Activated CD4-positive, alpha-beta T cell treated with anti-CD3 and anti-CD28 coated beads for 36 hours (primary cell): ENCODE results near the gene SLC35B4. TPM values are rescaled to one million over a fixed set of nuclear protein-coding genes. Genes with fewer than 3 reads are reported as not detected.

ENCODE experiments used
- ATAC-seq: fragments of 200-7000 bp; cut with Tn5 transposase; one replicate; pipeline ENCODE4 v1.10.0; 2021; ENCODE audit warnings: mild to moderate bottlenecking, moderate library complexity
- CTCF ChIA-PET: fragments of 350-600 bp; sonication (Branson Sonifier 250); formaldehyde crosslinking; loops from one replicate; lab custom pipeline; 2021; ENCODE audit warnings: antibody characterized with exemption; lab: Charles Lee
- POLR2A ChIA-PET: fragments of 350-600 bp; sonication (Branson Sonifier 250); formaldehyde crosslinking; loops from one replicate; lab custom pipeline; 2021; ENCODE audit warnings: antibody characterized with exemption, inconsistent platforms; lab: Charles Lee
- DNase-seq: peaks from one replicate; pipeline ENCODE4 v3.0.0-alpha.2; 2020
- H3K27ac Mint-ChIP-seq: one replicate; pipeline ENCODE4 v1.8.0; 2021; ENCODE audit warnings: mixed read lengths
- H3K27me3 Mint-ChIP-seq: one replicate; pipeline ENCODE4 v1.8.0; 2021; ENCODE audit warnings: mixed read lengths
- H3K36me3 Mint-ChIP-seq: one replicate; pipeline ENCODE4 v1.8.0; 2021; ENCODE audit warnings: low read depth, mixed read lengths
- H3K4me1 Mint-ChIP-seq: one replicate; pipeline ENCODE4 v1.8.0; 2021; ENCODE audit warnings: mixed read lengths
- H3K4me3 Mint-ChIP-seq: one replicate; pipeline ENCODE4 v1.8.0; 2021; ENCODE audit warnings: mild to moderate bottlenecking, moderate library complexity, mixed read lengths
- H3K9me3 Mint-ChIP-seq: one replicate; pipeline ENCODE4 v1.8.0; 2021; ENCODE audit warnings: low read depth, mixed read lengths
- intact Hi-C, 2 experiments: fragments of 100-400 bp; cut with DNase I in 1 of 2; cut with micrococcal nuclease in 1 of 2; formaldehyde crosslinking; loops; one replicate each; pipeline versions ENCODE4 v1.14.2 to v1.15.1; 2022 to 2024; cut with DNase I, micrococcal nuclease
- total RNA-seq, 2 experiments: library from RNA; stranded (reverse); gene quantifications; one replicate each; pipeline ENCODE4 v1.2.3, GENCODE V29; 2021

The SLC35B4 gene
- total RNA-seq, 2 experiments from 2014 or later = 13.6 to 15.5 TPM

- Mint-ChIP-seq H3K36me3 (no peaks in the 10 kb centered on the region), H3K27me3 (peaks cover 12% of the 10 kb centered on the region), H3K27ac (no peak overlapping the region), H3K4me3 (no peak overlapping the region), H3K4me1 (peaks cover 15% of the 10 kb centered on the region), H3K9me3 (no peaks in the 10 kb centered on the region)
- ChIA-PET POLR2A (no interaction called here), CTCF (no interaction called here)
- no peak for ATAC-seq
- intact Hi-C loops = no loop called here
- DNase-seq = no peak
Observed at GRCh38 chr7:134353411-134353810, 36.7 kb upstream of the SLC35B4 start.

DNA sequence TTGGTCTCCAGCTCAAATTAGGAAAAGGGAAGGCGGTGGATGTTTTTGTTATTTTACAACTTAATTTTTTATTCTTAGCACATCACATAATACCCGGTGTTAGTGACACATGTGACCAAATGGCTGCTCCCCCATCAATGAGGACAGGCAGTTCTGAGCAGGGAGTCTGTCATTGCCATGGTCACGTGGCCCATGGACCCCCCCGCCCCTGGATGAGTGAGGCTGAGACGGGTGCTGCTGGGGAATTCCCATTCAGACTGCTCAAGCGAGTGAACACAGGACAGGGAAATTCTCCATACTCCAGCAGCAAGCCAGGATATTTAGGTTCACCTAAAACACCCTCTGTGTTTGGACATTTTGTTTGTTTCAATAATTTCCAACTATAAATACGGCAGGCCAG lies 34.7 kb upstream of the SLC35B4 start:
- ATAC-seq = peak; percentile 25
- intact Hi-C loops = no loop called here
- H3K4me3 Mint-ChIP-seq = no peak overlapping the region
- H3K27me3 Mint-ChIP-seq = peaks cover 15% of the 10 kb centered on the region
- POLR2A ChIA-PET = no interaction called here
- H3K9me3 Mint-ChIP-seq = no peaks in the 10 kb centered on the region
- DNase-seq = peak; percentile 11
- peaks cover 13% of the 10 kb centered on the region for H3K4me1 Mint-ChIP-seq
- CTCF ChIA-PET = no interaction called here
- H3K27ac Mint-ChIP-seq = no peak overlapping the region
- no peaks in the 10 kb centered on the region for H3K36me3 Mint-ChIP-seq

DNA sequence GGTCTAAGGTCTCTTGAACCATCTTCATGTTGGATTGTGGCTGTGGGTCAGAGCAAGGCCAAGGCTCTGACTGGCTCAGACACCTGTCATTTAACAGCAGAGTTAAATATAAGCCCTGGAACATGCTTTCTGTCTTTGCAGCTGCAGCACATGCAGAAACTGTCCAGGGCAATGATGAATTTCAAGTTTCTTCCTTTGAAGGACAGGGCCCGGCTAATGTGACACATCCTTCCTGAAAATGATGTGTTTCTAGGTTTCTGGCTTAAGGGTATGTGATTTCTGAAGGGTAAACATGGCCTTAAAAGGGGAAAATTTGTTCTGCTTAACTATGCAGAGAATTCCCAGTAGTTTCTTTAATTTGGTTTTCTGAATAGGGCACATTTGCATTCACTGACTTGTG lies 34.0 kb upstream of the SLC35B4 start:
- H3K4me1 Mint-ChIP-seq = peaks cover 13% of the 10 kb centered on the region
- intact Hi-C loops = no loop called here
- H3K36me3 Mint-ChIP-seq = no peaks in the 10 kb centered on the region
- ATAC-seq (peak; percentile 89), DNase-seq (peak; percentile 25)
- no peak overlapping the region for H3K4me3 Mint-ChIP-seq
- ChIA-PET POLR2A (no interaction called here), CTCF (no interaction called here)
- H3K27ac Mint-ChIP-seq = no peak overlapping the region
- H3K27me3 Mint-ChIP-seq = peaks cover 15% of the 10 kb centered on the region
- H3K9me3 Mint-ChIP-seq = no peaks in the 10 kb centered on the region

GRCh38 chr7:134347567-134347966 lies 30.8 kb upstream of the SLC35B4 start:
- H3K4me1 Mint-ChIP-seq = peaks cover 13% of the 10 kb centered on the region
- intact Hi-C loops = no loop called here
- ChIA-PET POLR2A (no interaction called here), CTCF (interaction anchor here (0.7 to 1.3 kb wide), 3 partner anchors 10 to 1594 kb away, joined by 3 to 4 read pairs (median 4); no protein-coding TSS in a partner anchor)
- no peak overlapping the region for H3K27ac Mint-ChIP-seq
- H3K9me3 Mint-ChIP-seq = no peaks in the 10 kb centered on the region
- no peak for ATAC-seq
- no peak for DNase-seq
- H3K36me3 Mint-ChIP-seq = no peaks in the 10 kb centered on the region
- peaks cover 13% of the 10 kb centered on the region for H3K27me3 Mint-ChIP-seq
- no peak overlapping the region for H3K4me3 Mint-ChIP-seq

DNA sequence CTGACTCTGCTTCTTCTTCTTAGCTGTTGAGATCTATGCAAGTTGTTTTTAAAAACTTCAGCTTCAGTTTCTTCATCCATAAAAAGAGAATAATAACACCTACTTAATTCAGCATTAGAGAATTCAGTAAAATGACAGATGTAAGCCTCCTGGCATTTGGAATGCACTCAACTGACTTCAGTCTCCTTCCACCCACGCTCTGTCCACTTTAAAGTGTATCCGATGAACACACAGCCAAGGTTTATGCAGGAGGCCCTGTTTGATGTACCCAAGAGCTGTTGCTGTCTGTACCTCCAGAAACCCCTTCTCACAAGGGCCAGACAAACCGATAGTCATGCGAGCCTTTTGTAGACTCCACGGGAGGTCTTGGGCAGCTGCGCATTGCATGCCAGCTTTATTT lies 27.1 kb upstream of the SLC35B4 start:
- no peak overlapping the region for H3K4me3 Mint-ChIP-seq
- CTCF ChIA-PET = interaction anchor here (0.9 to 1.4 kb wide), 2 partner anchors 14 to 21 kb away, joined by 4 read pairs; no protein-coding TSS in a partner anchor
- no peak for ATAC-seq
- intact Hi-C loops = no loop called here
- H3K9me3 Mint-ChIP-seq = no peaks in the 10 kb centered on the region
- H3K27ac Mint-ChIP-seq = no peak overlapping the region
- no peaks in the 10 kb centered on the region for H3K36me3 Mint-ChIP-seq
- POLR2A ChIA-PET = interaction anchor here (1.0 kb wide), 1 partner anchor 11 kb away, joined by 3 read pairs; no protein-coding TSS in a partner anchor
- no peak for DNase-seq
- H3K4me1 Mint-ChIP-seq = no peaks in the 10 kb centered on the region
- H3K27me3 Mint-ChIP-seq = peaks cover 13% of the 10 kb centered on the region

DNA sequence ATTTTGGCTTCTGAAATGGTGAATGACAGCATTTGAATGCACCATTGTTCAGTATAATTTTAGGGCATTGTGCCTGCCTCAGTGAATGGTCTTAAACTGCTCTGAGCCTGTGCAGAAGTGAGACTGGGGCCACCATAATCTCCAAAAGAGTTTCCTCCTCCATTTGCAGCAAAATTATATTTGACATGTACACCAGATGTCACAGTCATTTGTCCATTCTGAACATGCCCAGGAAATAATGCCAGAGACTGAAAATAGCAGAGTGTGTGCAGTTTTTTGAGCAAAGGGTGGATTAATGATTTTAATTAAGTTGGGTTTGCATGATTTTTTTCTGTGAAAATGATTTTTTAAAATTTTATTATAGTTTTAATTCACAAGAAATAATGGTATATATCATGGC lies 26.4 kb upstream of the SLC35B4 start:
- H3K36me3 Mint-ChIP-seq = no peaks in the 10 kb centered on the region
- no peak overlapping the region for H3K27ac Mint-ChIP-seq
- H3K4me1 Mint-ChIP-seq = no peaks in the 10 kb centered on the region
- DNase-seq (no peak), ATAC-seq (no peak)
- POLR2A ChIA-PET = no interaction called here
- H3K27me3 Mint-ChIP-seq = peaks cover 13% of the 10 kb centered on the region
- intact Hi-C loops = no loop called here
- no peak overlapping the region for H3K4me3 Mint-ChIP-seq
- CTCF ChIA-PET = interaction anchor here (0.9 to 1.4 kb wide), 2 partner anchors 14 to 20 kb away, joined by 4 read pairs; no protein-coding TSS in a partner anchor
- H3K9me3 Mint-ChIP-seq = no peaks in the 10 kb centered on the region

- POLR2A ChIA-PET = no interaction called here
Observed at GRCh38 chr7:134339475-134339874, 22.7 kb upstream of the SLC35B4 start.

DNA sequence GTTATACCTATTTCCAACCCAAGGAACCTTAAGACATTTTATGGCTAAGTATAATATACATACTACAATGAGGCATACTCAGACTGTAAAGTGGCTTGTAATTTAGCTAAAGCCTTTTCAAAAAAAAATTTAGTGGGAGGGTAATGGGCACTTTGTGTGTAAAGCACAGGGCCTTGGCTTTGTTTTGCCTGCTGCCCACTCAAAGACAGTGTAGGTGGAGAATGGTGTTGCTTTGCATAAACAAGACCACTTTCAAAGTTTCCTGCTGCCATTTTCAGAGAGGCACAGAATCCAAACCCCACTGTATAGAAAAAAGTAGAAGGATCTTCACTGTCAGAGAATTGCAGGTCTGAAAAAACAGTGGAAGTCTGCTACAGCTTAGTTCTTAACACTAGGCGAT lies 21.2 kb upstream of the SLC35B4 start:
- ChIA-PET CTCF (interaction anchor here (1.2 kb wide), 1 partner anchor 9 kb away, joined by 4 read pairs; no protein-coding TSS in a partner anchor), POLR2A (no interaction called here)
- Mint-ChIP-seq H3K27me3 (peaks cover 12% of the 10 kb centered on the region), H3K36me3 (no peaks in the 10 kb centered on the region), H3K9me3 (peaks cover 3% of the 10 kb centered on the region), H3K4me1 (no peaks in the 10 kb centered on the region), H3K4me3 (no peak overlapping the region), H3K27ac (no peak overlapping the region)
- ATAC-seq (no peak), DNase-seq (no peak)
- intact Hi-C loops = no loop called here

More at GRCh38 chr7:134339475-134339874, 22.7 kb upstream of the SLC35B4 start:
- no peaks in the 10 kb centered on the region for H3K4me1 Mint-ChIP-seq
- CTCF ChIA-PET = interaction anchor here (0.8 to 1.2 kb wide), 2 partner anchors 18 to 84 kb away, joined by 3 to 4 read pairs; no protein-coding TSS in a partner anchor
- H3K4me3 Mint-ChIP-seq = no peak overlapping the region
- H3K36me3 Mint-ChIP-seq = no peaks in the 10 kb centered on the region
- intact Hi-C loops = no loop called here
- H3K9me3 Mint-ChIP-seq = peaks cover 3% of the 10 kb centered on the region
- no peak for ATAC-seq
- no peak overlapping the region for H3K27ac Mint-ChIP-seq
- H3K27me3 Mint-ChIP-seq = peaks cover 10% of the 10 kb centered on the region
- DNase-seq = no peak

- H3K9me3 Mint-ChIP-seq = peaks cover 3% of the 10 kb centered on the region
- no peak overlapping the region for H3K4me3 Mint-ChIP-seq
- ATAC-seq (peak; percentile 61), DNase-seq (no peak)
- no peak overlapping the region for H3K27ac Mint-ChIP-seq
- intact Hi-C loops = no loop called here
- H3K27me3 Mint-ChIP-seq = peaks cover 9% of the 10 kb centered on the region
- no peaks in the 10 kb centered on the region for H3K36me3 Mint-ChIP-seq
- POLR2A ChIA-PET = no interaction called here
- no peaks in the 10 kb centered on the region for H3K4me1 Mint-ChIP-seq
- CTCF ChIA-PET = no interaction called here
Observed at GRCh38 chr7:134334408-134334807, 17.7 kb upstream of the SLC35B4 start.

GRCh38 chr7:134333943-134334342 lies 17.2 kb upstream of the SLC35B4 start:
- ChIA-PET POLR2A (no interaction called here), CTCF (no interaction called here)
- intact Hi-C loops = no loop called here
- Mint-ChIP-seq H3K4me3 (no peak overlapping the region), H3K27ac (no peak overlapping the region), H3K4me1 (no peaks in the 10 kb centered on the region), H3K36me3 (no peaks in the 10 kb centered on the region), H3K9me3 (peaks cover 3% of the 10 kb centered on the region), H3K27me3 (peaks cover 9% of the 10 kb centered on the region)
- ATAC-seq = no peak
- no peak for DNase-seq

GRCh38 chr7:134332892-134333291 lies 16.2 kb upstream of the SLC35B4 start:
- ATAC-seq (no peak), DNase-seq (no peak)
- intact Hi-C loops = no loop called here
- no peak overlapping the region for H3K4me3 Mint-ChIP-seq
- POLR2A ChIA-PET = interaction anchor here (1.0 kb wide), 1 partner anchor 12 kb away, joined by 3 read pairs; no protein-coding TSS in a partner anchor
- H3K27ac Mint-ChIP-seq = no peak overlapping the region
- CTCF ChIA-PET = interaction anchor here (0.5 to 0.7 kb wide), 2 partner anchors 9 to 145 kb away, joined by 3 to 5 read pairs; no protein-coding TSS in a partner anchor
- peaks cover 3% of the 10 kb centered on the region for H3K9me3 Mint-ChIP-seq
- H3K27me3 Mint-ChIP-seq = peaks cover 9% of the 10 kb centered on the region
- H3K36me3 Mint-ChIP-seq = no peaks in the 10 kb centered on the region
- no peaks in the 10 kb centered on the region for H3K4me1 Mint-ChIP-seq

GRCh38 chr7:134331393-134331792 lies 14.7 kb upstream of the SLC35B4 start:
- H3K27ac Mint-ChIP-seq = no peak overlapping the region
- peaks cover 3% of the 10 kb centered on the region for H3K9me3 Mint-ChIP-seq
- DNase-seq (no peak), ATAC-seq (no peak)
- ChIA-PET CTCF (no interaction called here), POLR2A (no interaction called here)
- peaks cover 9% of the 10 kb centered on the region for H3K27me3 Mint-ChIP-seq
- no peaks in the 10 kb centered on the region for H3K4me1 Mint-ChIP-seq
- H3K4me3 Mint-ChIP-seq = no peak overlapping the region
- H3K36me3 Mint-ChIP-seq = no peaks in the 10 kb centered on the region
- intact Hi-C loops = no loop called here
